GM10266 (cell line): Measurements from ENCODE around the gene PLEKHH2.

Experiments used
- DNase-seq: peaks from one replicate; pipeline ENCODE4 v3.0.0; 2012; ENCODE audit errors: extremely low spot score
- TF ChIP-seq, protein P1 (sequence below): IDR thresholded peaks from 2 replicates; pipeline ENCODE4 v1.5.1; 2012; ENCODE audit warnings: mild to moderate bottlenecking, low read depth; ENCODE audit not compliant: control insufficient read depth, insufficient read depth; ENCODE audit errors: missing control alignments

The PLEKHH2 gene

DNA sequence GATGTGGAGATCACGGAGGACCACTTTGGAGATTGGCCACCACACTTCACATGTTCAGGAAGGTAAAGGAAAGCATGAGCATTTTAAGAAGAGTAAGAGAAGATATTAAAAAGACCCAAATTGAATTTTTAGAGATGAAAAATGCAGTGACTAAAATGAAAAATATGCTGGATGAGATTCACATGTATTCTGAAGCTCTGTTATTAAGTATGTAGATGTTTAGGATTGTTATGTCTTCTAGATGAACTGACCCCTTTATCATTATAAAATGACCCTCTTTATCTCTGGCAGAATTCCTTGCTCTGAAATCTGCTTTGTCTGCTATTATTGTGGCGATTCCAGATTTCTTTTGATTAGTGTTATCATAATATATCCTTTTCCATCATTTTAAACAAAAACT lies 100.8 kb downstream of the PLEKHH2 start:
- DNase-seq = no peak
- TF ChIP-seq, protein P1, sequence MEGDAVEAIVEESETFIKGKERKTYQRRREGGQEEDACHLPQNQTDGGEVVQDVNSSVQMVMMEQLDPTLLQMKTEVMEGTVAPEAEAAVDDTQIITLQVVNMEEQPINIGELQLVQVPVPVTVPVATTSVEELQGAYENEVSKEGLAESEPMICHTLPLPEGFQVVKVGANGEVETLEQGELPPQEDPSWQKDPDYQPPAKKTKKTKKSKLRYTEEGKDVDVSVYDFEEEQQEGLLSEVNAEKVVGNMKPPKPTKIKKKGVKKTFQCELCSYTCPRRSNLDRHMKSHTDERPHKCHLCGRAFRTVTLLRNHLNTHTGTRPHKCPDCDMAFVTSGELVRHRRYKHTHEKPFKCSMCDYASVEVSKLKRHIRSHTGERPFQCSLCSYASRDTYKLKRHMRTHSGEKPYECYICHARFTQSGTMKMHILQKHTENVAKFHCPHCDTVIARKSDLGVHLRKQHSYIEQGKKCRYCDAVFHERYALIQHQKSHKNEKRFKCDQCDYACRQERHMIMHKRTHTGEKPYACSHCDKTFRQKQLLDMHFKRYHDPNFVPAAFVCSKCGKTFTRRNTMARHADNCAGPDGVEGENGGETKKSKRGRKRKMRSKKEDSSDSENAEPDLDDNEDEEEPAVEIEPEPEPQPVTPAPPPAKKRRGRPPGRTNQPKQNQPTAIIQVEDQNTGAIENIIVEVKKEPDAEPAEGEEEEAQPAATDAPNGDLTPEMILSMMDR = no peak

DNA sequence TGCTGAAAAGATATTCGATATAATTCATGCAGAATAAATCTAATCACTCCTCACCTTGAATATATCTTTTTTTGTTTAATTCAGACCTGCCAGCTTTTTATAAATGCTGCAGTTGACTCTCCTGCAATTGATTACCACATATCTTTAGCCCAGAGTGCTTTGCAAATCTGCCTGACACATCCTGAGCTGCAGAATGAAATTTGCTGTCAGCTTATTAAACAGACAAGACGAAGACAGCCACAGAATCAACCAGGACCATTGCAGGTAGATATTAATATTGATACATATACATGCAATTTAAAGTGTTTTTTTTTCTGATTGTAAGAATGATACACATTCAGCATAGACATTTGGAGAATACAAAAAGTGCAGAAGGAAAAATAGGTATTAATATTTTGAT lies 101.2 kb downstream of the PLEKHH2 start:
- no peak for DNase-seq
- TF ChIP-seq, protein P1 = no peak

DNA sequence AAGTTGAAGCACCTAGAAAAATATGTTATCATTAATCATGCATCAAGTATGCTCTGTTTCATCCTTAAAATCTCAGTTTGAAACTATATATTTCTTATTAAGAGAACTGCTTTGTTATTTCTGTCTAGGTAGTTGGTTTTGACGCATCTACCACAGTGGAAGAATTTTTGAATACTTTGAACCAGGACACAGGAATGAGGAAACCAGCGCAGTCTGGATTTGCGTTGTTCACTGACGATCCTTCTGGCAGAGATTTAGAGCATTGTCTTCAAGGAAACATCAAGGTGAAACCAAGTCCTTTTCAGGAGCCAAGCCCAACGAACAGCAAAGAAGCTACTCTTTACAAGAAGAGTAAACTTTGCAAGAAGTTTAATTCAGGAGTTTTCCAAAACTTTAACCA lies 106.6 kb downstream of the PLEKHH2 start:
- no peak for DNase-seq
- TF ChIP-seq, protein P1 = no peak

DNA sequence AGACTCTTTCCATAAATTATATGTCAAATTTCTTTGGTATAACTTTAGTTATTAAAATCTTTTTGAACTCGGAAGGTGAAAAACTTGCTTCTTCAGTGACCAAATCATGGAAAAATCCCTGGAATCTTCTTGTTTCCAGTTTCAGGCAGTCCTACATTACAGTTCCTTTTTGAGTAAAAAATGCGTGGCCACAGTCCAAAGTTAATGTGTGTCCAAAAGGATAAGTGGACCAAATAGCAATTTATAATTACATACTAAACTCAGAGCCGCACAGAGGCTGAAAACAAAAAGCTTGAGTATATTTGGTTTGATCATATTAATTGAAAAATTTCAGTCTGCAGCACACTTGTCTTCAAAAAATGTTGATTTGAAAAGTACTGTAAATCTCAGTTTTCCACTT lies 108.4 kb downstream of the PLEKHH2 start:
- no peak for DNase-seq
- TF ChIP-seq, protein P1 = no peak

DNA sequence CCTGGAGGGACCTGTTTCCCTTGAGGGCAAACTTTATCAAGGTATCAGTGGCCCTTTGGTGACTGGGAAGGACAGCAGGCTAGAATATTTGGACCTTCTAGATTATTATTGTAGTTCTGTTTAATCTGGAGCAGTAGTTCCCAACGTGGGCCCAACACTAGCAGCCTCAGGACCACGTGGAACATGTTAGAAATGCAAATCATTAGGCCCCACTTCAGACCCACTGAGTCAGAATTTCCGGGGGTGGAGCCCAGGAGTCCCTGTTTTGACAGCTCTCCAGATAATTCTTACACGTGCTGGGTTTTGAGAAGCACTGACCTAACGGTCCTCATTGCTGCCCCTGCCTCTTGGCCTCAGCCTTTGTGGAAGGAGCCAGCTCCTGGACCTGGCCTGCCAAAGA lies 111.3 kb downstream of the PLEKHH2 start:
- TF ChIP-seq, protein P1 = no peak
- DNase-seq = no peak

DNA sequence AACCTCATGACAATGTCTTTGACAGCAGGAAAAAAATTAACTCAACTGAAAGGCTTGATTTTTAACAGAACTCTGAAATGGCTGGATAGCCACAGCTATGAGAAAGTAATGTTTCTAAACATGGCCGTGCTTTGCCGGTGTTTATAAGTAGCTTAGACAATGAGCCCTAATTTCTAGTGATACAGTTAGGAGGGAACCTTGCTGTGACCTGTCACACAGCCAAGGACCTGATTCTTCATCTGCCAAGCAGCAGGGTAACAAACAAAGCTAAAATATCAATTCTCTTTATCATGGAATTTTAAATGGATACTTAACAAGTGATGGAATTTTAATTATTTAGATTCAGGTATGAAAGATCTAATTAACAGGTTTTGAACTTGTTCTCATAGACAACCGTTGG lies 112.5 kb downstream of the PLEKHH2 start:
- no peak for DNase-seq
- TF ChIP-seq, protein P1 = no peak

DNA sequence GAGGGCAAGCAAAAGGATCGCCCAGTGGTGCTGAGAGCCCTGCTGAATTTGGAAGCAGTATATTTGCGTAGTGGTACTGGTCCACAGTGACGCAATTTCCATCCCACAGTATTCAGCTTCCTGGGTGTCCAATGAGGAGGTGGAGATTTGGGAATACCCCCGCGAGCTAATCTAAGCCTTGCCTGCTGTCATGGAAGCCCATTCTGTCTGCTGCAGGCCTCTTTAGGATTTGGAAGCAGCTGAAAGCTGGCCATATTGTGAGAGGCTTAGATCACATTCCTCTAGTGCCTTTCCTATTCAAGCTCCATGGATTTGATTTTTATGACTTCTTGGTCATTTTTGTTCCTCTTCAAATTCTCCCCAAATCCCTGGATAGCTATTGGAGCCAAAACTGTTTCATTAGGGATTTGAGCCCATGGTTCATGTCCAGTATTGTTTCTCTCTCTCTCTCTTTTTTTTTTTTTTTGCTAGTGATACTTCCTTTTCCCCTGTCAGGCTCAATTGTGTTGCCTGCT lies 114.5 kb downstream of the PLEKHH2 start:
- TF ChIP-seq, protein P1 = no peak

More for the DNA sequence above, 114.5 kb downstream of the PLEKHH2 start:
- DNase-seq = no peak
